ENCODE results near the gene RHOT1.

Gene RHOT1

DNA sequence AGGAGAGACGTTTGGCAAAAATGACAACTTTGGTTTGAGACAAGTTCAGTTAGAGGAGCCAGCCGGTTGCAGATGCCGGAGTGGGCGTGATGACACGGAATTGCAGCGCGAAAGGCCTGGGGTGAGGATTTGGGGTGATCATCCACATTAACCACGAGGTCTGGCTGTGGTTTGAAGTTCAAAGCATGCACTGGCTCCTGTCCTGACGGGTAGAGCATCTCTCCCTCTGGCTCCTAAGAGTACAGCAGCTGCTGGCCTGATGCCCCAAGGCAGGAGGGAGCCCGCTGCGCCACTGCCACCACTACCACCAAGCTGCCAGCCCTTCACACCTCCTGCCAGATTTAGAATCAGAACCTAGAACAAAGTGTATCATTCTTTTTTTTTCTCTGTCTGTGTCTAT is 127.1 kb downstream of the RHOT1 start:
- DNase-seq (ENCODE audit: low read depth in 2 of 2): no peak

DNA sequence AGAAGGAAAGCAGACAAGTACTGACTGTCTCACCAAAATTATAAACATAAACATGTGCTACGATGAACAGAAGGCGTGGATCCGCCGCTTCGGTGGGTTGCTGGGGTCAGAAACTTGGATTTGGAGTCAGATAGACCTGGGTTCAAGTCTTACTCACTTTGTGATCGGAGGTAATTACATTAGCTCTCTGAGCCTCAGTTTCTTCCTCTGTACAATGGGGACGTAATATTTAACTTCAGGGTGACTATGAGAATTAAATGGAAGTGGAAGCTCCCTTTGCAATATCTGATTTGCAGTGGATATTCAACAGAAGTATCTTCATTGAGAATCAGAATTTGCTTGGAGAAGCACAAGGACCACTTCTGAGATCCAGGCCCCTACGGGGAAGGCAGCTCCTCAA is 129.5 kb downstream of the RHOT1 start:
- no peak for DNase-seq (ENCODE audit: low read depth in 2 of 2)

- DNase-seq (ENCODE audit: low read depth in 2 of 2): no peak
These were observed 131.8 kb downstream of the RHOT1 start for GRCh38 chr17:32274101-32274500.

DNA sequence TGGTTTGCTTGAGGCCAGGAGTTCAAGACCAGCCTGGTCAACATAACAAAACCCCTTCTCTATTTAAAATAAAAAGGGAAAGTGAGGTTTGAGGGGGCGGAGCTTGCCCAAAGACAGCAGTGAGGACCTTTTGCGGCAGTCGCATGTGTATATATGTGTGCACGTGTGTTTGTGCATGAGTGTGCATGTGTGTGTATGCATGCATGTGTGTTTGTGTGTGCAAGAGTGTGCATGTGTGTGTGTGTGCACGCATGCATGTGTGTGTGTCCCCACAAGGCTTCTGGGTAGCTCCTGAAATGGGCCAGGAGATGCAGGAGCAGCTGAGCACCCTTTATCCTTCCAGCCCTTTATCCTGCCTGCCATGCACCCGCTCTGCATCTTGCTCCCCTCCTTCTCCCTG is 132.3 kb downstream of the RHOT1 start:
- no peak for DNase-seq (ENCODE audit: low read depth in 2 of 2)

Data from stimulated activated CD8-positive, alpha-beta memory T cell treated with anti-CD3 and anti-CD28 coated beads, Interleukin-2, amount 100 ng/mL, for 48 hours (primary cell).